Transverse colon (tissue), 4 donors: ENCODE measurements around the gene KANK2. TPM values are rescaled to one million over a fixed set of nuclear protein-coding genes. Genes with fewer than 3 reads are reported as not detected.

ENCODE experiments used
- DNase-seq: peaks from one replicate; pipeline ENCODE4 v3.0.0-alpha.2; 2019
- H3K27ac ChIP-seq, 4 donors: fragments of 200-600 bp; sonication (generic); 2 replicates each; pipeline ENCODE4 v1.5.1; 2016 to 2018; ENCODE audit warnings: inconsistent platforms in 4 of 4
- H3K27me3 ChIP-seq: fragments of 200-600 bp; sonication (generic); 2 replicates; pipeline ENCODE4 v1.5.1; 2017; ENCODE audit warnings: inconsistent platforms
- H3K36me3 ChIP-seq, 4 donors: fragments of 200-600 bp; sonication (generic); 2 replicates each; pipeline ENCODE4 v1.5.1; 2017 to 2019; ENCODE audit warnings: inconsistent platforms in 4 of 4
- H3K4me1 ChIP-seq, 4 donors: fragments of 200-600 bp; sonication (generic); 2 replicates each; pipeline ENCODE4 v1.5.1; 2017 to 2020; ENCODE audit warnings: inconsistent platforms in 4 of 4
- H3K4me3 ChIP-seq, 4 donors: fragments of 200-600 bp; sonication (generic); 1 replicate in 1 of 4; 2 replicates in 3 of 4; pipeline versions ENCODE4 v1.5.1 to v1.6.1; 2017 to 2019; ENCODE audit warnings: inconsistent platforms in 4 of 4
- H3K9me3 ChIP-seq, 2 donors: fragments of 200-600 bp; sonication (generic); 2 replicates each; pipeline ENCODE4 v1.5.1; 2017 to 2019; ENCODE audit warnings: inconsistent platforms in 2 of 2
- CTCF ChIP-seq, 5 experiments: fragments of 200-600 bp in 3 of 5; fragments of 450-650 bp in 2 of 5; sonication (generic) in 3 of 5; IDR thresholded peaks; 1 replicate in 2 of 5; 2 replicates in 3 of 5; pipeline ENCODE4 v1.5.1; 2016 to 2017; ENCODE audit warnings: antibody characterized with exemption in 5 of 5, inconsistent platforms in 3 of 5, mild to moderate bottlenecking in 2 of 5, moderate library complexity in 1 of 5
- EP300 ChIP-seq: sonication (generic); formaldehyde crosslinking; IDR thresholded peaks from one replicate; pipeline ENCODE4 v1.6.1; 2017; ENCODE audit warnings: antibody characterized with exemption, low read depth
- POLR2A ChIP-seq: fragments of 450-650 bp; IDR thresholded peaks from one replicate; pipeline ENCODE4 v1.6.1; 2016; ENCODE audit warnings: antibody characterized with exemption, mild to moderate bottlenecking, moderate library complexity
- POLR2AphosphoS5 ChIP-seq, 3 donors: sonication (generic); formaldehyde crosslinking; IDR thresholded peaks; one replicate each; pipeline ENCODE4 v1.6.1; 2016; ENCODE audit warnings: antibody characterized with exemption in 3 of 3
- WGBS, 2 donors: methylation state at CpG; one replicate each; pipeline ENCODE4 v1.1.5; 2018; ENCODE audit warnings: low coverage in 1 of 2; 5-methylcytosine and 5-hydroxymethylcytosine counted together
- in situ Hi-C, 4 donors: fragments of 200-750 bp; cut with MboI; loops; one replicate each; pipeline versions ENCODE4 v1.15.0 to v1.15.1; 2017; ENCODE audit warnings: low sequenced_read_pairs in 3 of 4, low pct_ligation_motif_present in 1 of 4, low pct_unique_long_range_greater_than_20kb in 1 of 4
- intact Hi-C: fragments of 100-400 bp; cut with DNase I; formaldehyde crosslinking; loops from one replicate; pipeline ENCODE4 v1.15.1; 2023; ENCODE audit warnings: low total_unique reads
- total RNA-seq, 4 donors: library from RNA; depleted of rRNA; stranded (reverse); fragments of >200 nt; gene quantifications; one replicate each; pipeline ENCODE4 v1.1.0, GENCODE V29; 2016

KANK2 gene
- total RNA-seq, 4 donors from 2014 or later = 145 to 339 (median 243) TPM

GRCh38 chr19:11199517-11199916 is 2.2 kb upstream of the KANK2 start:
- intact Hi-C loops = no loop called here
- Histone ChIP-seq H3K27ac (peak overlapping the region; percentile 90 to 96 (median 94)), H3K4me1 (peaks cover 0 to 43% (median 19%) of the 10 kb centered on the region in 4 donors), H3K27me3 (no peaks in the 10 kb centered on the region), H3K4me3 (no peak overlapping the region), H3K36me3 (no peaks in the 10 kb centered on the region), H3K9me3 (no peaks in the 10 kb centered on the region)
- DNase-seq = no peak
- TF ChIP-seq POLR2A (no peak), POLR2AphosphoS5 (IDR thresholded peaks at IDR 0.05) (no peak)
- 83% methylated on average over 5 of the region's 5 CpGs; no CpG with 5 or more reads in 1 of the 2 donors for WGBS, 2 donors
- in situ Hi-C loops = no loop called here

GRCh38 chr19:11198769-11199424 is 1.6 kb upstream of the KANK2 start:
- 67 to 80% methylated on average over 3 to 7 of the region's 7 CpGs for WGBS, 2 donors
- in situ Hi-C loops (no loop called here), intact Hi-C loops (no loop called here)
- H3K9me3 ChIP-seq = no peaks in the 10 kb centered on the region
- H3K4me3 ChIP-seq = no peak overlapping the region
- H3K4me1 ChIP-seq = peaks cover 0 to 43% (median 21%) of the 10 kb centered on the region in 4 donors
- H3K36me3 ChIP-seq = no peaks in the 10 kb centered on the region
- no peak for DNase-seq
- H3K27me3 ChIP-seq = no peaks in the 10 kb centered on the region
- H3K27ac ChIP-seq = peak overlapping the region; percentile 90 to 96 (median 94)
- TF ChIP-seq EP300 (no peak), CTCF (IDR thresholded peaks at IDR 0.05) (no peak), POLR2AphosphoS5 (IDR thresholded peaks at IDR 0.05) (no peak)

- TF ChIP-seq EP300 (no peak), POLR2A (no peak), CTCF (IDR thresholded peaks at IDR 0.05) (no peak), POLR2AphosphoS5 (IDR thresholded peaks at IDR 0.05) (no peak)
- Histone ChIP-seq H3K4me1 (peaks cover 0 to 45% (median 25%) of the 10 kb centered on the region in 4 donors), H3K27ac (peak overlapping the region; percentile 90 to 96 (median 94)), H3K9me3 (no peaks in the 10 kb centered on the region), H3K36me3 (peaks cover 0 to under 1% (median 0%) of the 10 kb centered on the region in 4 donors), H3K4me3 (peak overlapping the region in 3 of 4 donors; percentile 53 to 82 (median 61)), H3K27me3 (no peaks in the 10 kb centered on the region)
- DNase-seq = no peak
- intact Hi-C loops = no loop called here
- 0 to 74% methylated on average over 1 to 7 of the region's 7 CpGs for WGBS, 2 donors
- in situ Hi-C loops = no loop called here
Measured at GRCh38 chr19:11198175-11198534, 810 bp upstream of the KANK2 start.

GRCh38 chr19:11196406-11197287 is 698 bp downstream of the KANK2 start:
- H3K36me3 ChIP-seq = peaks cover 0 to 6% (median 0%) of the 10 kb centered on the region in 4 donors
- H3K27me3 ChIP-seq = no peaks in the 10 kb centered on the region
- no peak for TF ChIP-seq POLR2A
- no peak for TF ChIP-seq EP300
- H3K9me3 ChIP-seq = no peaks in the 10 kb centered on the region
- in situ Hi-C loops (no loop called here), intact Hi-C loops (no loop called here)
- H3K4me3 ChIP-seq = peak overlapping the region; percentile 53 to 82 (median 60)
- peak overlapping the region; percentile 90 to 96 (median 94) for H3K27ac ChIP-seq
- peak; percentile 36 for DNase-seq
- WGBS, 2 donors = 6 to 12% methylated on average over 20 to 38 of the region's 47 CpGs
- H3K4me1 ChIP-seq = peaks cover 0 to 48% (median 28%) of the 10 kb centered on the region in 4 donors

GRCh38 chr19:11195681-11196080 is 1.7 kb downstream of the KANK2 start:
- peaks cover 0 to 57% (median 29%) of the 10 kb centered on the region in 4 donors for H3K4me1 ChIP-seq

More at GRCh38 chr19:11195681-11196080, 1.7 kb downstream of the KANK2 start:
- intact Hi-C loops = no loop called here
- DNase-seq = no peak
- 58 to 62% methylated on average over 12 of the region's 12 CpGs for whole genome bisulfite sequencing, 2 donors
- no peaks in the 10 kb centered on the region for H3K9me3 ChIP-seq
- H3K27me3 ChIP-seq = no peaks in the 10 kb centered on the region
- H3K36me3 ChIP-seq = peaks cover 0 to 6% (median 0%) of the 10 kb centered on the region in 4 donors
- peak overlapping the region; percentile 3 to 82 (median 57) for H3K4me3 ChIP-seq
- H3K27ac ChIP-seq = peak overlapping the region; percentile 90 to 96 (median 94)
- no peak for TF ChIP-seq POLR2AphosphoS5 (IDR thresholded peaks at IDR 0.05)
- TF ChIP-seq EP300 = no peak
- no peak for TF ChIP-seq POLR2A
- no peak for TF ChIP-seq CTCF (IDR thresholded peaks at IDR 0.05)
- in situ Hi-C loops = no loop called here
